Natural killer cell (primary cell): Measurements from ENCODE around the gene TNS3. TPM values are rescaled to one million over a fixed set of nuclear protein-coding genes. Genes with fewer than 3 reads are reported as not detected.

ENCODE experiments used
- ATAC-seq, 3 donors: fragments of 150-1000 bp in 2 of 3; fragments of 200-7000 bp in 1 of 3; cut with Tn5 transposase; 1 replicate in 1 of 3; 2 replicates in 2 of 3; pipeline ENCODE4 v1.10.0; 2021; ENCODE audit warnings: mild to moderate bottlenecking in 2 of 3, moderate library complexity in 2 of 3
- DNase-seq, 2 donors: peaks; one replicate each; pipeline versions ENCODE4 v3.0.0 to v3.0.0-alpha.2; 2013 to 2021; ENCODE audit warnings: mixed read lengths in 1 of 2
- H3K27ac ChIP-seq: one replicate; pipeline ENCODE4 v1.5.1; 2013; ENCODE audit warnings: mild to moderate bottlenecking, low read length
- H3K27me3 ChIP-seq: one replicate; pipeline ENCODE4 v1.6.1; 2013; ENCODE audit warnings: low read length; ENCODE audit not compliant: control insufficient read depth, insufficient read depth
- H3K36me3 ChIP-seq: one replicate; pipeline ENCODE4 v1.6.1; 2013; ENCODE audit warnings: low read length; ENCODE audit not compliant: control insufficient read depth, insufficient read depth
- H3K4me1 ChIP-seq: one replicate; pipeline ENCODE4 v1.6.1; 2013; ENCODE audit warnings: low read length; ENCODE audit not compliant: control insufficient read depth, insufficient read depth
- H3K4me3 ChIP-seq: one replicate; pipeline ENCODE4 v1.5.1; 2013; ENCODE audit warnings: low read length
- H3K9me3 ChIP-seq: one replicate; pipeline ENCODE4 v1.6.1; 2013; ENCODE audit warnings: low read length; ENCODE audit not compliant: control insufficient read depth, insufficient read depth
- H3K27ac Mint-ChIP-seq, 2 donors: one replicate each; pipeline ENCODE4 v1.8.0; 2022; ENCODE audit warnings: mild to moderate bottlenecking in 2 of 2, mixed read lengths in 2 of 2, moderate library complexity in 1 of 2
- H3K27me3 Mint-ChIP-seq, 2 donors: one replicate each; pipeline ENCODE4 v1.8.0; 2022; ENCODE audit warnings: low read depth in 2 of 2, mixed read lengths in 2 of 2
- H3K36me3 Mint-ChIP-seq: one replicate; pipeline ENCODE4 v1.8.0; 2022; ENCODE audit warnings: mixed read lengths
- H3K4me1 Mint-ChIP-seq, 2 donors: one replicate each; pipeline ENCODE4 v1.8.0; 2022; ENCODE audit warnings: mixed read lengths in 2 of 2
- H3K4me3 Mint-ChIP-seq: one replicate; pipeline ENCODE4 v1.8.0; 2022; ENCODE audit warnings: mild to moderate bottlenecking, moderate library complexity, mixed read lengths
- H3K9me3 Mint-ChIP-seq, 2 donors: one replicate each; pipeline ENCODE4 v1.8.0; 2022; ENCODE audit warnings: mixed read lengths in 2 of 2
- WGBS: methylation state at CpG from one replicate; pipeline ENCODE4 v1.1.7; 2013; ENCODE audit warnings: missing lambda C conversion rate; ENCODE audit not compliant: insufficient coverage; 5-methylcytosine and 5-hydroxymethylcytosine counted together
- intact Hi-C: fragments of 100-400 bp; cut with micrococcal nuclease; formaldehyde crosslinking; loops from one replicate; pipeline ENCODE4 v1.14.2; 2022
- total RNA-seq, 4 donors: library from RNA; stranded (reverse); fragments of 120-200 nt in 1 of 4; gene quantifications; one replicate each; pipeline versions ENCODE4 v1.2.3 to v1.2.4, GENCODE V29; 2013 to 2022
- TF ChIP-seq, protein P1 (sequence below): fragments of 200-600 bp; IDR thresholded peaks from one replicate; pipeline ENCODE4 v1.8.0; 2022; ENCODE audit warnings: antibody characterized with exemption

TNS3 gene
- total RNA-seq, 3 donors from 2014 or later (not counting 1 experiment from before 2014, with no cell fraction given) = 1.6 to 3.5 (median 2.9) TPM

DNA sequence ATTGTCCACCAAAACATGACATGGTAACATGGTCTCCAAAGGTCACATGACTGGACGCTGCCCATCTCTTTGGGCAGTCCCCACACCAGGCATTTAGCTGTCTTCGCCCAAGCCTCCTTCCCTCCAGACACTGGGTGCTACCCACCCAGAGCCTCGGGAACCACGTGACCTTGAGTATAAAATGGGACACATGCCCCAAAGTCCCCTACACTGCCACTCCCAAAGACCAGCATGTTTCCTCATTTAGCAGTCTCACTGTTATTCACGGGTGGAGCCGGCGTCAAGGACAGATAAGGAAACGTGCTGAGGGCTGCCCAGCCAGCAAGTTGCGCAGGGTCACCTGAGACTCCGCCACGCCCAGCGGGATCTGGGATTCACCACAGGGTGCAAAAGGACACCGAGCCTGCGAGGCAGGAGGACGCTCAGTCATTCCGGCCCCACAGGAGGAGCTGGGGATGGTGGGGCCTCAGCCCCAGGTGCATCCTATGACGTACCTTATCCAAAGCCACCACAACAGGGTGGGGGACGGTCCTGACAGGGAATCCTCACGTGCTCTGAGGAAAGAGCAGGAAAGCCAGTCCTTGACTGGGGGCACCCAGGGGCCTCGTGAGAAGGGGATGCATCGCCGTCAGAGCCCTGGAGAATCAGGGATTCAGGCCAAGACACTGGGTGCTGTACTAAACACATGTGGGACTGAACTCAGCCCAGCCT is 226.9 kb downstream of the TNS3 start:
- WGBS = 92% methylated on average over 22 of the region's 22 CpGs
- no peaks in the 10 kb centered on the region for H3K27me3 ChIP-seq
- ATAC-seq (no peak), DNase-seq (no peak)
- Mint-ChIP-seq H3K9me3 (no peaks in the 10 kb centered on the region), H3K27me3 (no peaks in the 10 kb centered on the region), H3K4me1 (no peaks in the 10 kb centered on the region), H3K36me3 (no peaks in the 10 kb centered on the region), H3K27ac (no peak overlapping the region), H3K4me3 (no peak overlapping the region)
- no peak overlapping the region for H3K4me3 ChIP-seq
- H3K27ac ChIP-seq = no peak overlapping the region
- no peaks in the 10 kb centered on the region for H3K9me3 ChIP-seq
- TF ChIP-seq, protein P1, sequence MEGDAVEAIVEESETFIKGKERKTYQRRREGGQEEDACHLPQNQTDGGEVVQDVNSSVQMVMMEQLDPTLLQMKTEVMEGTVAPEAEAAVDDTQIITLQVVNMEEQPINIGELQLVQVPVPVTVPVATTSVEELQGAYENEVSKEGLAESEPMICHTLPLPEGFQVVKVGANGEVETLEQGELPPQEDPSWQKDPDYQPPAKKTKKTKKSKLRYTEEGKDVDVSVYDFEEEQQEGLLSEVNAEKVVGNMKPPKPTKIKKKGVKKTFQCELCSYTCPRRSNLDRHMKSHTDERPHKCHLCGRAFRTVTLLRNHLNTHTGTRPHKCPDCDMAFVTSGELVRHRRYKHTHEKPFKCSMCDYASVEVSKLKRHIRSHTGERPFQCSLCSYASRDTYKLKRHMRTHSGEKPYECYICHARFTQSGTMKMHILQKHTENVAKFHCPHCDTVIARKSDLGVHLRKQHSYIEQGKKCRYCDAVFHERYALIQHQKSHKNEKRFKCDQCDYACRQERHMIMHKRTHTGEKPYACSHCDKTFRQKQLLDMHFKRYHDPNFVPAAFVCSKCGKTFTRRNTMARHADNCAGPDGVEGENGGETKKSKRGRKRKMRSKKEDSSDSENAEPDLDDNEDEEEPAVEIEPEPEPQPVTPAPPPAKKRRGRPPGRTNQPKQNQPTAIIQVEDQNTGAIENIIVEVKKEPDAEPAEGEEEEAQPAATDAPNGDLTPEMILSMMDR = no peak
- H3K4me1 ChIP-seq = no peaks in the 10 kb centered on the region
- no peaks in the 10 kb centered on the region for H3K36me3 ChIP-seq
- intact Hi-C loops = no loop called here

DNA sequence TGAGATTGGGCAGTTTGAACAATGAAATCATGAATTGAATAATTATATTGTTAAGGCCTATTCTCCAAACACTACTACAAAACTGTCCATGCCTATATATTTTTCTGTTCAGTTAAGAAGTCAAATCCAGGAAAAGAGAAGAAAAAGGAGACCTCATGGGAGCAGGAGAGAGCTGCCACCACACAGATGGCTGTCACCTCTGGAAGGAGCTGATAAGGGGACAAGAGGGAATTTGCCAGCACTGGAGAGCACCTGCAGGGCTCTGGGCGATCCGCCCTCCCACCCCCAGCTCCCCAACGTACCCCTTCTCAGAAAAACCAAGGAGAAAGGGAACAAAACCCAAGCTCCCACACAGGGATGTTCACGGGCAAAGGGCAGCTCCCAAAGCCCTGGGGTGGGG is 227.8 kb downstream of the TNS3 start:
- Histone ChIP-seq H3K27ac (no peak overlapping the region), H3K4me3 (no peak overlapping the region), H3K4me1 (no peaks in the 10 kb centered on the region), H3K9me3 (no peaks in the 10 kb centered on the region), H3K27me3 (no peaks in the 10 kb centered on the region), H3K36me3 (no peaks in the 10 kb centered on the region)
- Mint-ChIP-seq H3K4me3 (no peak overlapping the region), H3K4me1 (no peaks in the 10 kb centered on the region), H3K27me3 (no peaks in the 10 kb centered on the region), H3K9me3 (no peaks in the 10 kb centered on the region), H3K27ac (no peak overlapping the region), H3K36me3 (no peaks in the 10 kb centered on the region)
- WGBS = 65% methylated on average over 4 of the region's 4 CpGs
- intact Hi-C loops = no loop called here
- TF ChIP-seq, protein P1 = no peak
- ATAC-seq = no peak
- DNase-seq = no peak

DNA sequence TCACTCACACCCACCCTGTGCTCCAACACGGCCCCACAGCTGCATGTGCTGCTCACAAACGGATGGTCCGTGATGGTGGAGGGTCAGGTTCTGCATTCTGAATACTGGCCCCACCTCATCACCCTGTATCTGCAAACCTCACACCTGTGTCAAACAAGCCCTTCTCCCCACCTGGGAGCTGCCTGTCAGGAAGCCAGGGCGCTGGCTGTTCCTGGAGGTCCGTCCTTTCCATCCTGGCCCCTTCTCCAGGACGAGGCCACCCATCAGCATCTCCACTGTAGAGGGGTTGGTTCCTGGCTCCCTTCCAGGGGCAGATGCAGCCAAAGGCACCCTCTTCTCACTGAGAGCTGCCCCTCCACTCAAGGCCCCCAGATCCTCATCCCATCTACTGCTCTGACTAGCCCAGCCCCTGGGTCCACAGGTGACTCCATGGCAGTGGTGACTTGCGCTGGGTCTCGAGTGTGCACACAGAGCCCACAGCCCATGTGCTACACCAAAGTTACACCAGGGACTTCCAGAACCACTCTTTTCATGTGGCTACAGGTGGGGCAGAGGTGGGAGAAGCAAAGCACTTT is 229.4 kb downstream of the TNS3 start:
- H3K4me1 Mint-ChIP-seq = no peaks in the 10 kb centered on the region
- no peak overlapping the region for H3K4me3 ChIP-seq
- DNase-seq (no peak), ATAC-seq (no peak)
- H3K9me3 Mint-ChIP-seq = no peaks in the 10 kb centered on the region
- no peaks in the 10 kb centered on the region for H3K27me3 ChIP-seq
- no peaks in the 10 kb centered on the region for H3K36me3 Mint-ChIP-seq
- H3K9me3 ChIP-seq = no peaks in the 10 kb centered on the region
- WGBS = 82% methylated on average over 8 of the region's 8 CpGs
- no peaks in the 10 kb centered on the region for H3K27me3 Mint-ChIP-seq
- H3K27ac ChIP-seq = no peak overlapping the region
- no peak overlapping the region for H3K27ac Mint-ChIP-seq
- TF ChIP-seq, protein P1 = no peak
- intact Hi-C loops = no loop called here
- no peaks in the 10 kb centered on the region for H3K4me1 ChIP-seq
- no peaks in the 10 kb centered on the region for H3K36me3 ChIP-seq
- H3K4me3 Mint-ChIP-seq = no peak overlapping the region
